HCT116 (cell line): ENCODE results near the gene PDLIM4. TPM values are rescaled to one million over a fixed set of nuclear protein-coding genes. Genes with fewer than 3 reads are reported as not detected.

ENCODE experiments used
- ATAC-seq: fragments of 200-7000 bp; cut with Tn5 transposase; 2 replicates; pipeline ENCODE4 v1.9.1; 2020; ENCODE audit warnings: mild to moderate bottlenecking, moderate library complexity
- BruUV-seq: library from RNA; stranded (reverse); fragments of 400-500 nt; replicated peaks from 2 replicates; lab custom pipeline; 2021; lab: Mats Ljungman, UMichigan
- CTCF ChIA-PET: fragments of 300-600 bp; sonication (Branson Sonifier 250); formaldehyde crosslinking; loops from one replicate; lab custom pipeline; 2021; ENCODE audit warnings: antibody characterized with exemption; lab: Charles Lee
- POLR2A ChIA-PET: fragments of 300-600, 350-600 bp; sonication (Branson Sonifier 250); formaldehyde crosslinking; loops from one replicate; lab custom pipeline; 2021; ENCODE audit warnings: antibody characterized with exemption; lab: Charles Lee
- RAD21 ChIA-PET, 2 experiments: fragments of 300-600 bp; sonication (Branson Sonifier 250); formaldehyde crosslinking; loops; one replicate each; lab custom pipeline; 2023; ENCODE audit warnings: low total read pairs in 2 of 2; ENCODE audit not compliant: uncharacterized antibody in 2 of 2, unreplicated experiment in 2 of 2, low non-redundant PET in 1 of 2; lab: Charles Lee
- DNase-seq: peaks from one replicate; pipeline ENCODE4 v3.0.0-alpha.2; 2010; ENCODE audit warnings: low read depth, low spot score
- H2AFZ ChIP-seq: fragments of 200-600 bp; shearing (Covaris generic), sonication (generic); 2 replicates; pipeline ENCODE4 v1.6.1; 2017; ENCODE audit warnings: low read depth, mixed run types, mixed read lengths, antibody characterized with exemption, low read length; ENCODE audit not compliant: poor library complexity, severe bottlenecking
- H3K27ac ChIP-seq: 2 replicates; pipeline ENCODE4 v1.5.1; 2012; ENCODE audit warnings: low read depth, low read length
- H3K27me3 ChIP-seq: fragments of 200-600 bp; sonication (generic); 2 replicates; pipeline ENCODE4 v1.6.1; 2016; ENCODE audit warnings: mixed run types, low read length, mixed read lengths; ENCODE audit not compliant: insufficient read depth
- H3K36me3 ChIP-seq, 2 experiments: fragments of 200-500 bp in 1 of 2; fragments of 200-600 bp in 1 of 2; sonication (Bioruptor generic) in 1 of 2; sonication (generic) in 1 of 2; 2 replicates each; pipeline versions ENCODE4 v1.5.1 to v1.6.1; 2014 to 2016; ENCODE audit warnings: low read length in 2 of 2, inconsistent platforms in 1 of 2, mixed read lengths in 1 of 2, mixed run types in 1 of 2; ENCODE audit not compliant: insufficient read depth in 2 of 2, control insufficient read depth in 1 of 2
- H3K4me1 ChIP-seq, 2 experiments: fragments of 200-600 bp in 1 of 2; sonication (generic) in 1 of 2; 2 replicates each; pipeline versions ENCODE4 v1.5.1 to v1.6.1; 2012 to 2017; ENCODE audit warnings: low read length in 2 of 2, inconsistent platforms in 1 of 2, mild to moderate bottlenecking in 1 of 2, mixed read lengths in 1 of 2, mixed run types in 1 of 2, moderate library complexity in 1 of 2; ENCODE audit not compliant: insufficient read depth in 2 of 2, control insufficient read depth in 1 of 2
- H3K4me2 ChIP-seq: fragments of 200-600 bp; sonication (generic); 2 replicates; pipeline ENCODE4 v1.6.1; 2017; ENCODE audit warnings: mixed run types, low read length, mixed read lengths
- H3K4me3 ChIP-seq, 2 experiments: fragments of 200-600 bp in 1 of 2; sonication (generic) in 1 of 2; replicated peaks in 1 of 2; 2 replicates each; pipeline ENCODE4 v1.5.1; 2011 to 2016; ENCODE audit warnings: low read length in 2 of 2, control low read depth in 1 of 2, low read depth in 1 of 2, mild to moderate bottlenecking in 1 of 2, mixed read lengths in 1 of 2, mixed run types in 1 of 2
- H3K79me2 ChIP-seq: fragments of 200-600 bp; sonication (generic); 2 replicates; pipeline ENCODE4 v1.6.1; 2017; ENCODE audit warnings: mild to moderate bottlenecking, mixed run types, low read length, moderate library complexity, mixed read lengths; ENCODE audit not compliant: insufficient read depth
- H3K9ac ChIP-seq: fragments of 200-600 bp; sonication (generic); 2 replicates; pipeline ENCODE4 v1.6.1; 2016; ENCODE audit warnings: low read length, mixed read lengths
- H3K9me2 ChIP-seq: fragments of 200-600 bp; sonication (generic), shearing (Covaris generic); 2 replicates; pipeline ENCODE4 v1.6.1; 2017; ENCODE audit warnings: mixed run types, mild to moderate bottlenecking, moderate library complexity; ENCODE audit not compliant: insufficient read depth
- H3K9me3 ChIP-seq, 2 experiments: fragments of 200-500 bp in 1 of 2; fragments of 200-600 bp in 1 of 2; sonication (Bioruptor generic) in 1 of 2; sonication (generic) in 1 of 2; 2 replicates each; pipeline ENCODE4 v1.6.1; 2014 to 2017; ENCODE audit warnings: low read length in 2 of 2, mixed read lengths in 2 of 2, inconsistent platforms in 1 of 2, low read depth in 1 of 2, mild to moderate bottlenecking in 1 of 2, mixed run types in 1 of 2, moderate library complexity in 1 of 2; ENCODE audit not compliant: control insufficient read depth in 1 of 2, insufficient read depth in 1 of 2
- H4K20me1 ChIP-seq: fragments of 200-600 bp; sonication (generic), shearing (Covaris generic); 2 replicates; pipeline ENCODE4 v1.6.1; 2017; ENCODE audit warnings: mixed run types, mild to moderate bottlenecking, moderate library complexity; ENCODE audit not compliant: insufficient read depth
- CEBPB ChIP-seq: IDR thresholded peaks from 2 replicates; pipeline ENCODE4 v1.6.1; 2012; ENCODE audit warnings: low read depth
- EGR1 ChIP-seq: IDR thresholded peaks from 2 replicates; pipeline ENCODE4 v1.6.1; 2012; ENCODE audit warnings: low read depth
- ELF1 ChIP-seq: IDR thresholded peaks from 2 replicates; pipeline ENCODE4 v1.6.1; 2012; ENCODE audit warnings: low read depth, borderline replicate concordance
- FOSL1 ChIP-seq: IDR thresholded peaks from 2 replicates; pipeline ENCODE4 v1.6.1; 2012; ENCODE audit warnings: low read depth
- POLR2AphosphoS5 ChIP-seq: IDR thresholded peaks from 2 replicates; pipeline ENCODE4 v1.6.1; 2011; ENCODE audit warnings: mild to moderate bottlenecking, low read depth, low read length, moderate library complexity
- RAD21 ChIP-seq: IDR thresholded peaks from 2 replicates; pipeline ENCODE4 v1.6.1; 2012; ENCODE audit warnings: low read depth, mild to moderate bottlenecking
- SIN3A ChIP-seq: IDR thresholded peaks from 2 replicates; pipeline ENCODE4 v1.6.1; 2012; ENCODE audit warnings: low read depth
- TCF7L2 ChIP-seq: IDR thresholded peaks from 2 replicates; pipeline ENCODE4 v1.7.0; 2011; ENCODE audit warnings: borderline replicate concordance, inconsistent platforms; ENCODE audit not compliant: insufficient read depth, insufficient read length; ENCODE audit errors: extremely low read depth
- YY1 ChIP-seq: IDR thresholded peaks from 2 replicates; pipeline ENCODE4 v1.6.1; 2011; ENCODE audit warnings: low read length, low read depth, moderate library complexity, mild to moderate bottlenecking; ENCODE audit not compliant: insufficient replicate concordance; ENCODE audit errors: extremely low read depth
- ZFX ChIP-seq: fragments of 450-650 bp; IDR thresholded peaks from 2 replicates; pipeline ENCODE4 v1.6.1; 2017
- intact Hi-C: fragments of 100-400 bp; cut with micrococcal nuclease; formaldehyde crosslinking; loops from 2 replicates; pipeline ENCODE4 v1.10.0; 2022
- total RNA-seq: library from RNA; stranded (reverse); gene quantifications from one replicate; pipeline ENCODE4 v1.2.1, GENCODE V29; 2021; ENCODE audit not compliant: unreplicated experiment
- TF ChIP-seq, protein P1 (sequence below): IDR thresholded peaks from 2 replicates; pipeline ENCODE4 v1.6.1; 2012
- TF ChIP-seq, protein P2 (sequence below): IDR thresholded peaks from 2 replicates; pipeline ENCODE4 v1.6.1; 2012
- TF ChIP-seq, protein P3 (sequence below): IDR thresholded peaks from 2 replicates; pipeline ENCODE4 v1.6.1; 2011; ENCODE audit warnings: mild to moderate bottlenecking, low read length, moderate library complexity; ENCODE audit not compliant: insufficient replicate concordance; ENCODE audit errors: extremely low read depth
- TF ChIP-seq, protein P4 (sequence below): IDR thresholded peaks from 2 replicates; pipeline ENCODE4 v1.6.1; 2012; ENCODE audit warnings: low read depth
- TF ChIP-seq, protein P5 (sequence below), 3 experiments: fragments of 200-600 bp in 1 of 3; sonication (generic) in 1 of 3; IDR thresholded peaks in 2 of 3; conservative IDR thresholded peaks in 1 of 3; 2 replicates each; pipeline ENCODE4 v1.5.1; 2012 to 2017; ENCODE audit warnings: low read depth in 2 of 3, low read length in 2 of 3, antibody characterized with exemption in 1 of 3, borderline replicate concordance in 1 of 3, control low read depth in 1 of 3, mild to moderate bottlenecking in 1 of 3, mixed read lengths in 1 of 3, mixed run types in 1 of 3, moderate library complexity in 1 of 3; ENCODE audit not compliant: insufficient read depth in 1 of 3

Gene PDLIM4
- total RNA-seq, 1 experiment from 2014 or later = not detected

DNA sequence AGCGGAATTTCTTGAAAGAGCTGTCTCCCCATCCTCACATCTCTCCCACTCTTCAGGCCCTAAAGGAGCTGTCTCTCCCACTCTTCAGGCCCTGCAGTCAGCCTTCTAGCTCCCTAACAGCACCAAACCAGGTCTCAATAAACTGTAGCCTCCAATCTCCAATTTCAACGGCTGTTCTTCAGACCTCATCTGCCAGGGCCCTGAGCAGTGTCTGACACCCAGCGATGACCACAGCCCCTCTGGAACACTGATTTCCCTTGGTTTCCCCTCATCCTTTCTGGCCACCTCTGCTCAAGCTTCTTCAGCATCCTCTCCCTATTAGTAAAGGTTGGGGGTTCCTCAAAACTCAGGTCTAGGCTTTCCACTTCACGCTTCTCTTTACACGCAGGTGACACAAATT is 28.3 kb upstream of the PDLIM4 start (continued):
- no peak for TF ChIP-seq YY1
- TF ChIP-seq RAD21 = no peak
- TF ChIP-seq ELF1 = no peak
- TF ChIP-seq TCF7L2 = no peak
- TF ChIP-seq EGR1 = no peak
- no peak for TF ChIP-seq CEBPB
- TF ChIP-seq FOSL1 = no peak
- TF ChIP-seq, protein P1, sequence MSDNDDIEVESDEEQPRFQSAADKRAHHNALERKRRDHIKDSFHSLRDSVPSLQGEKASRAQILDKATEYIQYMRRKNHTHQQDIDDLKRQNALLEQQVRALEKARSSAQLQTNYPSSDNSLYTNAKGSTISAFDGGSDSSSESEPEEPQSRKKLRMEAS = no peak
- TF ChIP-seq ZFX = no peak
- TF ChIP-seq, protein P2, sequence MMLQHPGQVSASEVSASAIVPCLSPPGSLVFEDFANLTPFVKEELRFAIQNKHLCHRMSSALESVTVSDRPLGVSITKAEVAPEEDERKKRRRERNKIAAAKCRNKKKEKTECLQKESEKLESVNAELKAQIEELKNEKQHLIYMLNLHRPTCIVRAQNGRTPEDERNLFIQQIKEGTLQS = no peak
- TF ChIP-seq POLR2AphosphoS5 = no peak

DNA sequence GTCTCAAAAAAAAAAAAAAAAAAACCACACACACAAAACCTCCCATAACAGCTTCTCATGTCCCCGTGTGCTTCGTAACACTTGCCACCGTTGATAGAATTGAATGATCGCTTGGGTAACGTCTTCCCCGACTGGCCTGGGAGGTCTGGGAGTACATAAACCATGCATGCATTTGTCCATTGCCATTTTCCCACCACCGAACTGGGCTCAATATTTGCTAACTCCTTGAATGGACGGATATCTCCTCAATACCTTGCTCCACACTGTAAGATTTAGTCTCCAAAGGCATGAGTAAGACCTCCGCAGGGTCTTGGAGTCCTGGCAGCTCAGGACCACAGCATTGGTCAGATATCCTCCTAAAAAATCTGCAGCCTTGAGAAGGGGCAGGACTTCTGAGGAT is 26.6 kb upstream of the PDLIM4 start:
- ChIA-PET RAD21 (no interaction called here), POLR2A (no interaction called here), CTCF (no interaction called here)
- Histone ChIP-seq H2AFZ (no peak overlapping the region), H3K27me3 (no peaks in the 10 kb centered on the region), H3K9me3 (no peaks in the 10 kb centered on the region), H3K4me1 (peaks cover 8 to 24% of the 10 kb centered on the region in 2 experiments), H3K4me2 (no peak overlapping the region), H3K4me3 (no peak overlapping the region), H3K36me3 (no peaks in the 10 kb centered on the region), H3K27ac (no peak overlapping the region), H3K79me2 (peaks cover 7% of the 10 kb centered on the region), H3K9ac (no peak overlapping the region), H3K9me2 (no peaks in the 10 kb centered on the region), H4K20me1 (no peaks in the 10 kb centered on the region)
- no TSS peak for BruUV-seq
- intact Hi-C loops = no loop called here
- TF ChIP-seq, protein P3, sequence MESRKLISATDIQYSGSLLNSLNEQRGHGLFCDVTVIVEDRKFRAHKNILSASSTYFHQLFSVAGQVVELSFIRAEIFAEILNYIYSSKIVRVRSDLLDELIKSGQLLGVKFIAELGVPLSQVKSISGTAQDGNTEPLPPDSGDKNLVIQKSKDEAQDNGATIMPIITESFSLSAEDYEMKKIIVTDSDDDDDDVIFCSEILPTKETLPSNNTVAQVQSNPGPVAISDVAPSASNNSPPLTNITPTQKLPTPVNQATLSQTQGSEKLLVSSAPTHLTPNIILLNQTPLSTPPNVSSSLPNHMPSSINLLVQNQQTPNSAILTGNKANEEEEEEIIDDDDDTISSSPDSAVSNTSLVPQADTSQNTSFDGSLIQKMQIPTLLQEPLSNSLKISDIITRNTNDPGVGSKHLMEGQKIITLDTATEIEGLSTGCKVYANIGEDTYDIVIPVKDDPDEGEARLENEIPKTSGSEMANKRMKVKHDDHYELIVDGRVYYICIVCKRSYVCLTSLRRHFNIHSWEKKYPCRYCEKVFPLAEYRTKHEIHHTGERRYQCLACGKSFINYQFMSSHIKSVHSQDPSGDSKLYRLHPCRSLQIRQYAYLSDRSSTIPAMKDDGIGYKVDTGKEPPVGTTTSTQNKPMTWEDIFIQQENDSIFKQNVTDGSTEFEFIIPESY = no peak
- TF ChIP-seq, protein P4, sequence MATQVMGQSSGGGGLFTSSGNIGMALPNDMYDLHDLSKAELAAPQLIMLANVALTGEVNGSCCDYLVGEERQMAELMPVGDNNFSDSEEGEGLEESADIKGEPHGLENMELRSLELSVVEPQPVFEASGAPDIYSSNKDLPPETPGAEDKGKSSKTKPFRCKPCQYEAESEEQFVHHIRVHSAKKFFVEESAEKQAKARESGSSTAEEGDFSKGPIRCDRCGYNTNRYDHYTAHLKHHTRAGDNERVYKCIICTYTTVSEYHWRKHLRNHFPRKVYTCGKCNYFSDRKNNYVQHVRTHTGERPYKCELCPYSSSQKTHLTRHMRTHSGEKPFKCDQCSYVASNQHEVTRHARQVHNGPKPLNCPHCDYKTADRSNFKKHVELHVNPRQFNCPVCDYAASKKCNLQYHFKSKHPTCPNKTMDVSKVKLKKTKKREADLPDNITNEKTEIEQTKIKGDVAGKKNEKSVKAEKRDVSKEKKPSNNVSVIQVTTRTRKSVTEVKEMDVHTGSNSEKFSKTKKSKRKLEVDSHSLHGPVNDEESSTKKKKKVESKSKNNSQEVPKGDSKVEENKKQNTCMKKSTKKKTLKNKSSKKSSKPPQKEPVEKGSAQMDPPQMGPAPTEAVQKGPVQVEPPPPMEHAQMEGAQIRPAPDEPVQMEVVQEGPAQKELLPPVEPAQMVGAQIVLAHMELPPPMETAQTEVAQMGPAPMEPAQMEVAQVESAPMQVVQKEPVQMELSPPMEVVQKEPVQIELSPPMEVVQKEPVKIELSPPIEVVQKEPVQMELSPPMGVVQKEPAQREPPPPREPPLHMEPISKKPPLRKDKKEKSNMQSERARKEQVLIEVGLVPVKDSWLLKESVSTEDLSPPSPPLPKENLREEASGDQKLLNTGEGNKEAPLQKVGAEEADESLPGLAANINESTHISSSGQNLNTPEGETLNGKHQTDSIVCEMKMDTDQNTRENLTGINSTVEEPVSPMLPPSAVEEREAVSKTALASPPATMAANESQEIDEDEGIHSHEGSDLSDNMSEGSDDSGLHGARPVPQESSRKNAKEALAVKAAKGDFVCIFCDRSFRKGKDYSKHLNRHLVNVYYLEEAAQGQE = no peak
- TF ChIP-seq SIN3A (no peak), TCF7L2 (no peak), YY1 (no peak), CEBPB (no peak), EGR1 (no peak), FOSL1 (no peak)
- TF ChIP-seq, protein P2 = no peak
- TF ChIP-seq, protein P5, sequence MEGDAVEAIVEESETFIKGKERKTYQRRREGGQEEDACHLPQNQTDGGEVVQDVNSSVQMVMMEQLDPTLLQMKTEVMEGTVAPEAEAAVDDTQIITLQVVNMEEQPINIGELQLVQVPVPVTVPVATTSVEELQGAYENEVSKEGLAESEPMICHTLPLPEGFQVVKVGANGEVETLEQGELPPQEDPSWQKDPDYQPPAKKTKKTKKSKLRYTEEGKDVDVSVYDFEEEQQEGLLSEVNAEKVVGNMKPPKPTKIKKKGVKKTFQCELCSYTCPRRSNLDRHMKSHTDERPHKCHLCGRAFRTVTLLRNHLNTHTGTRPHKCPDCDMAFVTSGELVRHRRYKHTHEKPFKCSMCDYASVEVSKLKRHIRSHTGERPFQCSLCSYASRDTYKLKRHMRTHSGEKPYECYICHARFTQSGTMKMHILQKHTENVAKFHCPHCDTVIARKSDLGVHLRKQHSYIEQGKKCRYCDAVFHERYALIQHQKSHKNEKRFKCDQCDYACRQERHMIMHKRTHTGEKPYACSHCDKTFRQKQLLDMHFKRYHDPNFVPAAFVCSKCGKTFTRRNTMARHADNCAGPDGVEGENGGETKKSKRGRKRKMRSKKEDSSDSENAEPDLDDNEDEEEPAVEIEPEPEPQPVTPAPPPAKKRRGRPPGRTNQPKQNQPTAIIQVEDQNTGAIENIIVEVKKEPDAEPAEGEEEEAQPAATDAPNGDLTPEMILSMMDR (IDR thresholded peaks at IDR 0.05 in 2 of 3, conservative IDR thresholded peaks at IDR 0.05 in 1 of 3; ENCODE audit: borderline replicate concordance in 1 of 3, insufficient read depth in 1 of 3, low read depth in 2 of 3, low read length in 2 of 3) = no peak
- TF ChIP-seq, protein P1 = no peak
- ATAC-seq (no peak), DNase-seq (no peak)
